Liver (tissue), 9 donors: ENCODE measurements around the gene PEAK3. TPM values are rescaled to one million over a fixed set of nuclear protein-coding genes. Genes with fewer than 3 reads are reported as not detected.

Experiments used
- DNase-seq: peaks from one replicate; pipeline ENCODE4 v3.0.0-alpha.2; 2017; ENCODE audit warnings: low spot score
- H3K27ac ChIP-seq, 2 donors: one replicate each; pipeline ENCODE4 v1.7.0; 2013; ENCODE audit warnings: inconsistent platforms in 2 of 2, low read length in 2 of 2, control low read depth in 1 of 2, low read depth in 1 of 2, mild to moderate bottlenecking in 1 of 2
- H3K27me3 ChIP-seq, 4 donors: one replicate each; pipeline versions ENCODE4 v1.6.1 to v1.7.0; 2013; ENCODE audit warnings: low read length in 3 of 4, inconsistent platforms in 1 of 4, mild to moderate bottlenecking in 1 of 4, moderate library complexity in 1 of 4; ENCODE audit not compliant: control insufficient read depth in 4 of 4, insufficient read depth in 4 of 4
- H3K36me3 ChIP-seq, 4 donors: one replicate each; pipeline versions ENCODE4 v1.6.1 to v1.7.0; 2013; ENCODE audit warnings: low read length in 3 of 4, mild to moderate bottlenecking in 3 of 4, low read depth in 1 of 4, moderate library complexity in 1 of 4; ENCODE audit not compliant: control insufficient read depth in 4 of 4, insufficient read depth in 3 of 4
- H3K4me1 ChIP-seq, 4 donors: one replicate each; pipeline versions ENCODE4 v1.6.1 to v1.7.0; 2013; ENCODE audit warnings: low read length in 3 of 4, mild to moderate bottlenecking in 3 of 4, moderate library complexity in 1 of 4; ENCODE audit not compliant: control insufficient read depth in 4 of 4, insufficient read depth in 4 of 4
- H3K4me3 ChIP-seq, 3 donors: one replicate each; pipeline versions ENCODE4 v1.6.1 to v1.7.0; 2013; ENCODE audit warnings: low read length in 3 of 3, control low read depth in 1 of 3, low read depth in 1 of 3, mild to moderate bottlenecking in 1 of 3
- H3K9ac ChIP-seq, 2 donors: one replicate each; pipeline ENCODE4 v1.7.0; 2013; ENCODE audit warnings: low read length in 2 of 2, mild to moderate bottlenecking in 2 of 2, moderate library complexity in 2 of 2, control low read depth in 1 of 2, low read depth in 1 of 2
- H3K9me3 ChIP-seq, 4 donors: one replicate each; pipeline versions ENCODE4 v1.6.1 to v1.7.0; 2013; ENCODE audit warnings: low read length in 3 of 4; ENCODE audit not compliant: control insufficient read depth in 4 of 4
- EGR1 ChIP-seq, 2 donors: IDR thresholded peaks; 2 replicates each; pipeline ENCODE4 v1.6.1; 2016 to 2018; ENCODE audit warnings: antibody characterized with exemption in 2 of 2, low read depth in 2 of 2
- FOXA1 ChIP-seq: IDR thresholded peaks from 2 replicates; pipeline ENCODE4 v1.6.1; 2016; ENCODE audit warnings: antibody characterized with exemption
- GABPA ChIP-seq, 2 donors: IDR thresholded peaks in 1 of 2; conservative IDR thresholded peaks in 1 of 2; 2 replicates each; pipeline ENCODE4 v1.6.1; 2016; ENCODE audit warnings: antibody characterized with exemption in 2 of 2, mild to moderate bottlenecking in 1 of 2, moderate library complexity in 1 of 2
- JUND ChIP-seq, 2 donors: IDR thresholded peaks; 2 replicates each; pipeline ENCODE4 v1.6.1; 2016; ENCODE audit warnings: antibody characterized with exemption in 2 of 2
- RXRA ChIP-seq, 2 donors: IDR thresholded peaks; 2 replicates each; pipeline ENCODE4 v1.6.1; 2017 to 2018; ENCODE audit warnings: antibody characterized with exemption in 2 of 2, mild to moderate bottlenecking in 1 of 2
- SP1 ChIP-seq: IDR thresholded peaks from 2 replicates; pipeline ENCODE4 v1.6.1; 2018; ENCODE audit warnings: antibody characterized with exemption, mild to moderate bottlenecking
- TAF1 ChIP-seq: conservative IDR thresholded peaks from 2 replicates; pipeline ENCODE4 v1.6.1; 2016; ENCODE audit warnings: antibody characterized with exemption, mild to moderate bottlenecking
- YY1 ChIP-seq: IDR thresholded peaks from 2 replicates; pipeline ENCODE4 v1.6.1; 2016; ENCODE audit warnings: antibody characterized with exemption, mild to moderate bottlenecking
- ZBTB33 ChIP-seq: IDR thresholded peaks from 2 replicates; pipeline ENCODE4 v1.6.1; 2016; ENCODE audit warnings: antibody characterized with exemption
- WGBS: extraction: QIAGEN DNeasy Blood & Tissue Kit; methylation state at CpG from one replicate; pipeline ENCODE4 v1.1.7; 2013; 5-methylcytosine and 5-hydroxymethylcytosine counted together
- polyA plus RNA-seq, 2 donors: library from polyadenylated mRNA; stranded (reverse) in 1 of 2; unstranded in 1 of 2; fragments of 200-250 nt in 1 of 2; fragments of >200 nt in 1 of 2; fragmentation: Nextera tagmentation in 1 of 2; extraction: Ambion mirVana in 1 of 2; gene quantifications; one replicate each; pipeline versions ENCODE4 v1.2.1 to v1.2.3, GENCODE V29; 2013 to 2015
- total RNA-seq, 2 donors: library from RNA; depleted of rRNA; stranded (reverse); fragments of >200 nt; gene quantifications; one replicate each; pipeline ENCODE4 v1.2.3, GENCODE V29; 2014
- TF ChIP-seq, protein P1 (sequence below): IDR thresholded peaks from 2 replicates; pipeline ENCODE4 v1.6.1; 2016; ENCODE audit warnings: antibody characterized with exemption, mild to moderate bottlenecking
- TF ChIP-seq, protein P2 (sequence below): IDR thresholded peaks from 2 replicates; pipeline ENCODE4 v1.6.1; 2016; ENCODE audit warnings: antibody characterized with exemption
- TF ChIP-seq, protein P3 (sequence below): fragments of 150-350 bp; IDR thresholded peaks from 2 replicates; pipeline ENCODE4 v1.5.1; 2017; ENCODE audit warnings: improper control_type of control experiment, low read depth, low read length; ENCODE audit not compliant: missing input control
- donor health status: healthy.
- donor health status: healthy.
- donor health status: healthy.
- donor health status: healthy.
- donor health status: healthy.

Gene PEAK3
- total and polyA plus RNA-seq, 4 donors: 0.09 to 0.67 (median 0.31) TPM

DNA sequence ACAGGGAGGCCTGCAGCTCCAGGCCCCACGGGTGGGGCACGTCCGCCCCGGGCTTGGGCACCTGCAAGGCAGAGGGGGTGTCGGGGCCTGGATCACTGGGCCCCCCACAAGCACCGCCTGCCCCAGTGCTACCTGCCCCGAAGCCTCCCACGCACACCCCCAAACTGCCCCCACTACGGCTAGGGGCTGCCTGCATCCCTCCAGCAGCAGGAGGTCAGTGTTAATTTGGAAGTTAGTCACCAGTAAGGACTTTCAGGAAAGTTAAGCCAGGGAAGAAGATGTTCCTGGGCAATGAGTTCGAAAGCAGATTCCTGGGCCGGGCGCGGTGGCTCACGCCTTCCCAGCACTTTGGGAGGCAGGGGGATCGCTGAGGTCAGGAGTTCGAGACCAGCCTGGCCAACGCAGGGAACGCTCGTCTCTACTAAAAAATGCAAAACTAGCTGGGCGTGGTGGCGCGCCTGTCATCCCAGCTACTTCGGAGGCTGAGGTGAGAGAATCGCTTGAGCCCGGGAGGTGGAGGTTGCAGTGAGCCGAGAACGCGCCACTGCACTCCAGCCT is 5.5 kb downstream of the PEAK3 start:
- no peak for DNase-seq
- H3K4me3 ChIP-seq: no peak overlapping the region
- no peaks in the 10 kb centered on the region for H3K9me3 ChIP-seq
- TF ChIP-seq EGR1 (IDR thresholded peaks at IDR 0.05; ENCODE audit: low read depth in 2 of 2) (no peak), TAF1 (no peak), GABPA (IDR thresholded peaks at IDR 0.05 in 1 of 2, conservative IDR thresholded peaks at IDR 0.05 in 1 of 2) (no peak), ZBTB33 (no peak), FOXA1 (no peak), RXRA (IDR thresholded peaks at IDR 0.05) (no peak), JUND (IDR thresholded peaks at IDR 0.05) (no peak), SP1 (no peak), YY1 (no peak)
- TF ChIP-seq, protein P1, sequence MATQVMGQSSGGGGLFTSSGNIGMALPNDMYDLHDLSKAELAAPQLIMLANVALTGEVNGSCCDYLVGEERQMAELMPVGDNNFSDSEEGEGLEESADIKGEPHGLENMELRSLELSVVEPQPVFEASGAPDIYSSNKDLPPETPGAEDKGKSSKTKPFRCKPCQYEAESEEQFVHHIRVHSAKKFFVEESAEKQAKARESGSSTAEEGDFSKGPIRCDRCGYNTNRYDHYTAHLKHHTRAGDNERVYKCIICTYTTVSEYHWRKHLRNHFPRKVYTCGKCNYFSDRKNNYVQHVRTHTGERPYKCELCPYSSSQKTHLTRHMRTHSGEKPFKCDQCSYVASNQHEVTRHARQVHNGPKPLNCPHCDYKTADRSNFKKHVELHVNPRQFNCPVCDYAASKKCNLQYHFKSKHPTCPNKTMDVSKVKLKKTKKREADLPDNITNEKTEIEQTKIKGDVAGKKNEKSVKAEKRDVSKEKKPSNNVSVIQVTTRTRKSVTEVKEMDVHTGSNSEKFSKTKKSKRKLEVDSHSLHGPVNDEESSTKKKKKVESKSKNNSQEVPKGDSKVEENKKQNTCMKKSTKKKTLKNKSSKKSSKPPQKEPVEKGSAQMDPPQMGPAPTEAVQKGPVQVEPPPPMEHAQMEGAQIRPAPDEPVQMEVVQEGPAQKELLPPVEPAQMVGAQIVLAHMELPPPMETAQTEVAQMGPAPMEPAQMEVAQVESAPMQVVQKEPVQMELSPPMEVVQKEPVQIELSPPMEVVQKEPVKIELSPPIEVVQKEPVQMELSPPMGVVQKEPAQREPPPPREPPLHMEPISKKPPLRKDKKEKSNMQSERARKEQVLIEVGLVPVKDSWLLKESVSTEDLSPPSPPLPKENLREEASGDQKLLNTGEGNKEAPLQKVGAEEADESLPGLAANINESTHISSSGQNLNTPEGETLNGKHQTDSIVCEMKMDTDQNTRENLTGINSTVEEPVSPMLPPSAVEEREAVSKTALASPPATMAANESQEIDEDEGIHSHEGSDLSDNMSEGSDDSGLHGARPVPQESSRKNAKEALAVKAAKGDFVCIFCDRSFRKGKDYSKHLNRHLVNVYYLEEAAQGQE: no peak
- TF ChIP-seq, protein P2, sequence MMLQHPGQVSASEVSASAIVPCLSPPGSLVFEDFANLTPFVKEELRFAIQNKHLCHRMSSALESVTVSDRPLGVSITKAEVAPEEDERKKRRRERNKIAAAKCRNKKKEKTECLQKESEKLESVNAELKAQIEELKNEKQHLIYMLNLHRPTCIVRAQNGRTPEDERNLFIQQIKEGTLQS: no peak
- TF ChIP-seq, protein P3, sequence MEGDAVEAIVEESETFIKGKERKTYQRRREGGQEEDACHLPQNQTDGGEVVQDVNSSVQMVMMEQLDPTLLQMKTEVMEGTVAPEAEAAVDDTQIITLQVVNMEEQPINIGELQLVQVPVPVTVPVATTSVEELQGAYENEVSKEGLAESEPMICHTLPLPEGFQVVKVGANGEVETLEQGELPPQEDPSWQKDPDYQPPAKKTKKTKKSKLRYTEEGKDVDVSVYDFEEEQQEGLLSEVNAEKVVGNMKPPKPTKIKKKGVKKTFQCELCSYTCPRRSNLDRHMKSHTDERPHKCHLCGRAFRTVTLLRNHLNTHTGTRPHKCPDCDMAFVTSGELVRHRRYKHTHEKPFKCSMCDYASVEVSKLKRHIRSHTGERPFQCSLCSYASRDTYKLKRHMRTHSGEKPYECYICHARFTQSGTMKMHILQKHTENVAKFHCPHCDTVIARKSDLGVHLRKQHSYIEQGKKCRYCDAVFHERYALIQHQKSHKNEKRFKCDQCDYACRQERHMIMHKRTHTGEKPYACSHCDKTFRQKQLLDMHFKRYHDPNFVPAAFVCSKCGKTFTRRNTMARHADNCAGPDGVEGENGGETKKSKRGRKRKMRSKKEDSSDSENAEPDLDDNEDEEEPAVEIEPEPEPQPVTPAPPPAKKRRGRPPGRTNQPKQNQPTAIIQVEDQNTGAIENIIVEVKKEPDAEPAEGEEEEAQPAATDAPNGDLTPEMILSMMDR: no peak
- H3K4me1 ChIP-seq: peaks cover 10 to 34% (median 27%) of the 10 kb centered on the region in 4 donors
- no peak overlapping the region for H3K27ac ChIP-seq
- H3K36me3 ChIP-seq: peaks cover 4 to 9% (median 8%) of the 10 kb centered on the region in 4 donors
- H3K9ac ChIP-seq: no peak overlapping the region
- WGBS: 93% methylated on average over 28 of the region's 28 CpGs
- no peaks in the 10 kb centered on the region for H3K27me3 ChIP-seq

- 81% methylated on average over 74 of the region's 74 CpGs for WGBS
- Histone ChIP-seq H3K36me3 (peaks cover 4 to 9% (median 8%) of the 10 kb centered on the region in 4 donors), H3K27me3 (no peaks in the 10 kb centered on the region), H3K4me3 (no peak overlapping the region), H3K9me3 (no peaks in the 10 kb centered on the region), H3K9ac (no peak overlapping the region), H3K4me1 (peaks cover 10 to 38% (median 32%) of the 10 kb centered on the region in 4 donors), H3K27ac (no peak overlapping the region)
- no peak for TF ChIP-seq GABPA (IDR thresholded peaks at IDR 0.05 in 1 of 2, conservative IDR thresholded peaks at IDR 0.05 in 1 of 2)
- TF ChIP-seq, protein P2: no peak
- no peak for TF ChIP-seq YY1
- no peak for DNase-seq
Observed at GRCh38 chr19:2275588-2276428, 6.2 kb downstream of the PEAK3 start.
